Measurements from ENCODE around the gene CTNNAL1. TPM values are rescaled to one million over a fixed set of nuclear protein-coding genes. Genes with fewer than 3 reads are reported as not detected.

The CTNNAL1 gene
- total RNA-seq, 1 donor from 2014 or later = 35.2 TPM

GRCh38 chr9:108950168-108950567, 63.1 kb downstream of the CTNNAL1 start:
- intact Hi-C loops (cut with DNase I) = no loop called here
- Histone ChIP-seq H3K4me1 (no peaks in the 10 kb centered on the region), H3K36me3 (peaks cover 3% of the 10 kb centered on the region), H3K9me3 (no peaks in the 10 kb centered on the region), H3K27ac (no peak overlapping the region), H3K4me3 (no peak overlapping the region), H3K27me3 (ENCODE audit: low read depth) (no peaks in the 10 kb centered on the region)
- no peak for TF ChIP-seq CTCF (IDR thresholded peaks at IDR 0.05)
- ATAC-seq = no peak
- no peak for DNase-seq

- Histone ChIP-seq H3K27ac (no peak overlapping the region), H3K4me1 (peaks cover 9% of the 10 kb centered on the region), H3K27me3 (ENCODE audit: low read depth) (no peaks in the 10 kb centered on the region), H3K9me3 (no peaks in the 10 kb centered on the region), H3K36me3 (peaks cover 49% of the 10 kb centered on the region), H3K4me3 (no peak overlapping the region)
- DNase-seq (no peak), ATAC-seq (no peak)
- intact Hi-C loops (cut with DNase I) = no loop called here
- no peak for TF ChIP-seq CTCF (IDR thresholded peaks at IDR 0.05)
These were observed 73.3 kb downstream of the CTNNAL1 start for GRCh38 chr9:108939975-108940374.

GRCh38 chr9:108937561-108938305, 75.6 kb downstream of the CTNNAL1 start:
- no peak for TF ChIP-seq CTCF (IDR thresholded peaks at IDR 0.05)
- no peak for ATAC-seq
- intact Hi-C loops (cut with DNase I) = no loop called here

GRCh38 chr9:108934323-108934893, 78.9 kb downstream of the CTNNAL1 start, which contains the start of gene ABITRAM:
Gene ABITRAM (plus strand): TSS chr9:108934400. CDS start chr9:108934487, 87 bp downstream.
- DNase-seq = peak; percentile 84
- no peak for TF ChIP-seq CTCF (IDR thresholded peaks at IDR 0.05)

More at GRCh38 chr9:108937561-108938305, 75.6 kb downstream of the CTNNAL1 start:
- no peaks in the 10 kb centered on the region for H3K27me3 ChIP-seq (ENCODE audit: low read depth)
- peaks cover 35% of the 10 kb centered on the region for H3K36me3 ChIP-seq
- no peak overlapping the region for H3K27ac ChIP-seq
- DNase-seq = no peak
- H3K4me1 ChIP-seq = peaks cover 18% of the 10 kb centered on the region
- H3K4me3 ChIP-seq = no peak overlapping the region
- no peaks in the 10 kb centered on the region for H3K9me3 ChIP-seq

GRCh38 chr9:108933718-108934322, 79.5 kb downstream of the CTNNAL1 start, which contains the start of gene ELP1:
Gene ELP1 (minus strand): TSS chr9:108934124. CDS start chr9:108931146, 2,978 bp downstream.
- peak within 1 kb of the TSS; percentile 94 for H3K4me3 ChIP-seq
- DNase-seq = peak; percentile 95
- TF ChIP-seq CTCF (IDR thresholded peaks at IDR 0.05) = peak; percentile 40
- ATAC-seq = peak; percentile 95 to 97
- H3K9me3 ChIP-seq = no peaks in the 10 kb centered on the region
- H3K36me3 ChIP-seq = peaks cover 19% of the 10 kb centered on the region
- peak within 1 kb of the TSS; percentile 92 for H3K27ac ChIP-seq
- intact Hi-C loops (cut with DNase I) = no loop called here
- H3K27me3 ChIP-seq (ENCODE audit: low read depth) = no peaks in the 10 kb centered on the region
- H3K4me1 ChIP-seq = peaks cover 25% of the 10 kb centered on the region

More at GRCh38 chr9:108934323-108934893, 78.9 kb downstream of the CTNNAL1 start, which contains the start of gene ABITRAM:
- Histone ChIP-seq H3K4me3 (peak within 1 kb of the TSS; percentile 94), H3K36me3 (peaks cover 16% of the 10 kb centered on the region), H3K27me3 (ENCODE audit: low read depth) (no peaks in the 10 kb centered on the region), H3K9me3 (no peaks in the 10 kb centered on the region), H3K4me1 (peaks cover 25% of the 10 kb centered on the region), H3K27ac (peak within 1 kb of the TSS; percentile 92)
- intact Hi-C loops (cut with DNase I) = no loop called here
- peak; percentile 95 to 96 for ATAC-seq

All from lower lobe of right lung (tissue), 2 donors.